NCI-H2107 treated with DMSO at 0.1 percent for 48 hours (cell line): ENCODE results near the gene KRTAP17-1.
"Not testable (repeated sequence)": the region's sequence is repeated elsewhere in the genome, so short reads cannot be mapped to it uniquely, and the experiment has no call there.

Source experiments
- DNase-seq: peaks from one replicate; lab custom pipeline; 2025; ENCODE audit not compliant: unreplicated experiment; lab: John Stamatoyannopoulos, UW

The KRTAP17-1 gene

DNA sequence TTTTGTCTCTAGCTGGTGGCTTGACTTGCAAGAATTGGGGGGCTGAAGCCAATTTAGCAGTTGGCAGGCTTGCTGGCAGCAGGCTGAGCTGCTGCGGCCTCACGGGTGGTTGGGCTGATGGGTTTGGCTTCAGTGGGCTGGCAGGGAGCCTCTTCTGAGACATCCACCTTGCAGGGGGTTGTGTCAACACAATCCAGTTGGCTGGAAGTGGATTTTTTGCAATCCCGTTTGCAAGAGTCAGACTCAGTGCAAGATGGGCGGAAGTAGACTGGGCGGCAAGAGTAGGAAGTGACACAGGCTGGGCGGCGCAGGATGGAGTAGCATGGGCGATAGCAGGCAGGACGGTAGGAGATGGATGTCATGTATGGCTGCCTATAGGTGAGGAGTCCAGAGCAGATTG lies 7.9 kb downstream of the KRTAP17-1 start:
- no peak for DNase-seq

DNA sequence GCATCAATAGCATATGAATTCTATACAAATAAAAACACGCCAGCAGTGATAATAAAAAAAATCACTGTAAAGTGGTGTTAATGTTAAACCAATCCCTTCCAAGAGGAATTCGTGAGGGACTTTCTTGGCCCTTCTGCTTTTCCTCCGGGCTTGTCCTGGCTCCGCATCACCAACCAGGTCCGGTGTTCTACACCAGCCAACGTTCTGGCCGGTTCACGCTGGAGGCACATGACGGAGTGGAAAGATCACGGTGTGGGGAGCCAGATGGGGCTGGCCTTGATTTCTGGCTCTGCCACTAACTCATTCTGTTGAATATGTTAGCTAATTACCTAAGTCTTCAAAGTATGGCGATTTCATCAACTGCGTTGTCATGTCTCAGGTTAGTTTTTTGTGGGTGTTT lies 11.4 kb downstream of the KRTAP17-1 start:
- DNase-seq, result no peak

DNA sequence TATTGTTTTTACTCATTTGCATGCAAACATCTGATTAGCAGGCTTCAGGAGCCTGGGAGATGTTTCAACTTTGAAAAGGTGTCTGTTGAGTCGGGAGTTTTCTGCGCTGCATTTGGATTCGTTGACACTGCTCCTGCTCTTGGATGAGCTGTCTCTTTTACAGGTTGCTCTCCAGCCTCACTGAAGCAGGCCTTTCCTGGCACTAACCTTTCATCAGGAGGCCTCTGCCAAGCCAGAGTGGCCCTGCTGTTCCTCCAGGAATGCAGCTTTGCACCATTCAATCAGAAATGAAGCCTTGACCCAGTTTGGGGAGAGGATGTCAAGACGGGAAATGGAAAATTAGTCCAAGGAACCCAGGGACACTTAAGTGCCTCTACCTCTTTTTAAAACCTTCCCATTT lies 12.5 kb downstream of the KRTAP17-1 start:
- no peak for DNase-seq

DNA sequence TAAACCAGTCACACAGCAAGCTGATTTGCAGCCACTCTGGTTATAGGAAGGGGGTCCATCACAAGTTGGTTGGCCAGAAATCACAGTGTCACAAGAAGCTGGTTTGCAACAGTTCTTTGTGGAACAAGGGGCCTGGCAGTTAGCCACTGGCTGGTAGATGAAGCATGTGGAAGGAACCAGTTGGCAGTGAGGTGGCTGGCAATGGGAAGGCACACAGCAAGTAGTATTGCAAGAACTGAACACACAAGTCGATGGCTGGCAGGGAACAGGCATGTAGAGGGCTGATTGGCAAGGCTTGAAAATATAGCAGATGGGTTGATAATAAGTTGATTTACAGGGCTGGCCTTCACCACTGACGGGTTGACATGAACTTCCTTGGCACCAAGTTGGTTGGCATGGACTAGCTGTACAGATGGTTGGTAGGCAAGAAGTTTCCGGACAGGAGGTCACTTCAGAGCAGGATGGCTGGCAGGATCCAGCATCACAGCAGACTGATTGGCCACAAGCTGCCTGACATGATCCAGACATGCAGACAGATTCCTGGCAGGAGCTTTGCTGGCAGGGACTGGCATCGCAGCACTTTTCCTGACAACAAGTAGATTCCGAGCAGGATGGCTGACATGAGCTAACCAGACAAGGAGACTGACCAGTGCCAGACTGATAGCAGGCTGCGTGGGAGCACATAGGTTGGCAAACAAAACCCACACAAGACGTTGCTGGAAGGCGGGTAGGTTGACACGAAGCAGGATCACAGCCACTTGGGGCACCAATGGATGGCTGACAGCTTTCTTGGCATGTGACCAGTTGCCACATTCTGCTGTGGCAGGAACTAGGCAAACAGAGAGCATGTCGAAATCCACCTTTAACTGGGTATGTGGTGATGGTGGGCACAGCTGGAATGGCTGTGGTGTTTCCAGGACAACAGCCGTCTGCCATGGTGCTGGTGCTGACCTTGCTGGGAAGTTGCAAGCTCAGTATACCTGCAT lies 13.3 kb downstream of the KRTAP17-1 start, which contains the start of gene KRTAP29-1:
Gene KRTAP29-1, minus strand, starts transcription at position 936 of the 986 bp plus-strand sequence. Its CDS starts 0 bp downstream, at position 936.
- no peak for DNase-seq

DNA sequence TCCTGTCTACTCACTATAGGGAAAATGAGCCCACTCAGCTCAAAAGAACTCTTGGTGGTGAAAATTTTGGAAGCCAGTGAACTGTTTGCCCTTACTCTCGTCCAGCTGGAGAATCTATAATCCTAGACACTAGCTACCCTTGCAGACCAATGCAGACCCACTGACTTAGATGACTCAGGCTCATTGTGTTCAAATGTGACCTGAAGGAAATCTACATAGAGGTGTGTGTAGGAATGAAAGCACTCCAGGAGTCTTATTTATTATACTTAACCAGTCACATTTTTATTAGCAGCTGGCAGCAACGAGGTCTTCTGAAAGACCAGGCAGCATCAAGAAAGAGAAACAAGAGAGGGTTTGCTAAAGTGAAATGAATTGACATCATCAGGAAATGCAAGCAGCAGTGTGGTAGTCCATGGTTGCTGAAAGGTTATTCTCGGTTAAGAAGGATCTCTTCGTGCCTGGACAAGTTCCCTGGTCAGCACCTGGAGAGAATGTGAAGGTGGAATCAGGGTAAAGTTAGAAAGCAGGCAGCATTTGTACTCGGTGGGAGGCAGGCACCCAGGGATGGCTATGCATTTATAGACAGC lies 14.2 kb downstream of the KRTAP17-1 start:
- no peak for DNase-seq

DNA sequence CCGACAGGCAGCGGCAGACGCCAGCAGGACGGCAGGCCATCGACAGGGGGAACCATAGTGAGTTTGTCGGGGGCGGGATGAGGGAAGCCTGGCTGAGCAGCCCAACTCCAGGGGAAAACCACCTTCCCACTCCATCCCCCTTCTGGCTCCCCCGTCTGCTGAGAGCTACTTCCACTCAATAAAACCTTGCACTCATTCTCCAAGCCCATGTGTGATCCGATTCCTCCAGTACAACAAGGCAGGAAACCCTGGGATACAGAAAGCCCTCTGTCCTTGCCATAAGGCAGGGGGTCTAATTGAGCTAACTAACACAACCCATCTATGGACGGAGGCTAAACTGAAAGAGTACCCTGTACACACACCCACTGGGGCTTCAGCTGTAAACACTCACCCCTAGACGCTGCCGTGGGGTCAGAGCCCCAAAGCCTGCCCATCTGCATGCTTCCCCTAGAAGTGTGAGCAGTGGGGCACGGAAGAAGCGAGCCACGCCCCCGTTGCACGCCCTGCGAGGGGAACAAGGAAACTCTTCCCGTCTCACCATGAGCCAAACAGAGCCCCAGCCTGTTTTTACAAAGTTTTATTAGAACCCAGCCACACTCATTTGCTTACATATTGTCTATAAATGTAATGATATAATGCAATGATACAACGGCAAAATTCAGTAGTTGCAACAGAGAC lies 16.9 kb downstream of the KRTAP17-1 start:
- DNase-seq, result no peak

DNA sequence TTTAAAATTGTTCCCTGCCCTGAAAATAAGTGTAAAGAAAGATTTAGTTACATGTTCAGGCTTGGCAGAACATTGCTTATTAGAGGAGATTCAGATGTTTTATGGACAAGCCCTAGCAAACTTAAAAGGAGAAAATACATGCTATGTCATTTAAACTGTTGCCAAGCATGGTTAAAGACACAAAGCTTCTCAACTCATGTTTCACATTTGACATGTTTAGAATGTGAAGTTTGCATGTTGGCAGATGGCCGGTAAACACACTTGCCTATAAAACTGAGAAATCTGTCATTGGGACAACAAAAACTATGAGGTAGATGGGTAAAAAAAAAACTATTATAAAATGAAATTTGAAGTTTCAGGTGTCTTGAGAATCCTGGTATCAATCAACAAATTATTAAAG lies 18.7 kb downstream of the KRTAP17-1 start:
- DNase-seq, result no peak

DNA sequence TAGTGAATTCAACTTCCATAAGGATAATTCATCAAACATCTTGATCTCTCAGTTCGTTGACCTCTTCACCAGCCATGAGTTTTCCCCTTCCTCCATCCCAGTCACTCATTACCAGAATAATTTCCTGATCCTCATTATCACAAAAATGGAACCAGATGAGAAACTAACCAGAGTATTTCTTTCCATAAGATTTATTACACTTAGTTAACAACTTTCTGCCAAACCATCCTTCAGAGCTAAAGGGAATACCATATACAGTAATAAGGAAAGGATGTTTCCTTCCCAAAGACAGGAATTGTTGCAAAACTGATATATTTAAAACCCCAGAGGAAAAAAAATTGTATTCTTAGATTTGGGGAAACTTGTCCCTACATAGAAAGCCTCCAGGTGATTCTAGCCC lies 21.5 kb downstream of the KRTAP17-1 start:
- DNase-seq, result no peak

DNA sequence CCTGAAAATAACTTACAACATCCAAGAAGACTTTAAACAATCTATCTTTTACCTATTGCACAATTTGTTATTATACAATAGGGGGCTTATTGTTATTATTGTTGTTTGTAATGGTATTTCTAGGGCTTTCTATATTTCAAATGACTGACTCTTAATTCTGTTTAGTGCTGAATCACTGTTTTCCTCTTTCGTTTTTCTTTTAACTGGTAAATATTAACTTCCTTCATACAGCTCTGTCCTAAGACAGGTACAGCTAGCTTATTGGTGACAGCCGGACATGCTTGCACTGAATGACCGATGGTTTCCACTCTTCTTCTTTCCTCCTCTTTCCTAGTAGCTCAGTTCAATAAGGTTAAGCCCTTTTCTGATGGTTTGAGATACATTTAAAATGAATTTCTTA lies 28.5 kb downstream of the KRTAP17-1 start:
- DNase-seq, result no peak

DNA sequence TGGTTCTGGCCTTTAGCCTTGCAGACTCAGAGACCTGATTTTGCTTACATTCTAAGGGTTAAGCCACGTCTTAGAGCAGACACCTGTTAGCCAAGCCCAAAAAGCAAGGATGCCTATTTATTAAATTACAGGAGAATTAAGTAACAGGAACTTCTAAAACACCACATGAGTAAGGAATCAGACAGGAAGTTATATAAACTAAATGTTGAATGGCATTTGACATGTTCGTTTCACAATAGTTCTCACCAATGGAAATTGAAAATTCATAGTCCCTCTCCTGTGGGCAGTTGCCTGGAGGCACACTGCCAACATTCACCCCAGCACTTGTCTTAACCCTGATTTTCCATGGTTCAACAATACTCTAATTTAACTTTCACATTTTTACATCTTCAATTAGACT lies 31.0 kb downstream of the KRTAP17-1 start:
- DNase-seq, result no peak

DNA sequence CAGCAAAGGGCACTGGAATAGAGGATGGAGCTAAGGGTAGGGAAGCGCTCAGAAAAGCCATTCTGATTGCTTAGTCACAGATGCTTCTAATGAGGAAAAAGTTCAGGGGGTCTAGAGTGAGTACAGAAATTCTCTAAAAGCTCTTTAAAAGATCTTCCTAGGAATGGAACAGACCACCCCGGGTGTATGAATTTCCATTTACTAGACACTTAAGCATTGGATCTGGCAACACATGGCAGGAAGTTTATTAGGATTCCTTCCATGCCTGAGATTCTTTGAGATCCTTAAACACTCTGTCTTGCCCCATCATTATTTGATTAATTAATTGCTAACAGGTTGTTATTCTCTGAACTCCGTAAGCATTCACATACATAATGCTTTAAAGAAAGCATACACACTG lies 31.5 kb downstream of the KRTAP17-1 start:
- no peak for DNase-seq

DNA sequence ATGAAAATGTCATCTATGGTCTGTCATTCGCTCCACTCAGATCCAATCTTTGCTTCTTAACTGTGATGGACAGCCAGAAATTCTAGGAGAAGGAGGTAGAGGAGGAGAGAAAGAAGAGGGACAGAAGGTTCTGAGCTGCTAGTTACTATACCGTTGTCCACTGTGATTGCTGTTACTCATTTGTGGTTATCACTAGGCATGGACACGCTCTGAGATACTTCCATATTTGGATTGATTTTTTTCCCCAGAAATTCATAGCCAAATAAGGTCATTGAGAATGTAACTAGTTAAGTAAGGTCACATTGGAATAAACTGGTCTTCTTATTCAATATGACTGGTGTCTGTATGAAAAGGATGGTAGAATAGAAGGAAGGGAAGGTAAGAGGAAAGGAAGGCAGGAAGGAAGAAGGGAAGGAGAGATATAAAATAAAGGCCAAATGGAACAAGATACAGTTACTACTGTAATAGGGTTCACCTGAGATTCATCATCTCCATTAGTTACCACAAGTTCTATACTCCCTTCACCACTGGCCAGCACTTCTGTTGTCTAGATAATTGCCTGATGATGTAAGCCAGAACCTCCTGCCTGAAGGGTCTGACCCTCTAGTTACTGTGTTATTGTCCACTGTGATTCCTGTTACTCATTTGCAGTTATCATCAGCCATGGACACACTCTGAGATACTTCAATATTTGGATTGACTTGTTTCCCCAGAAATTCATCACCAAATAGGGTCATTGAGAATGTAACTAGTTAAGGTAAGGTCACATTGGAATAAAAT lies 37.1 kb downstream of the KRTAP17-1 start:
- no peak for DNase-seq

DNA sequence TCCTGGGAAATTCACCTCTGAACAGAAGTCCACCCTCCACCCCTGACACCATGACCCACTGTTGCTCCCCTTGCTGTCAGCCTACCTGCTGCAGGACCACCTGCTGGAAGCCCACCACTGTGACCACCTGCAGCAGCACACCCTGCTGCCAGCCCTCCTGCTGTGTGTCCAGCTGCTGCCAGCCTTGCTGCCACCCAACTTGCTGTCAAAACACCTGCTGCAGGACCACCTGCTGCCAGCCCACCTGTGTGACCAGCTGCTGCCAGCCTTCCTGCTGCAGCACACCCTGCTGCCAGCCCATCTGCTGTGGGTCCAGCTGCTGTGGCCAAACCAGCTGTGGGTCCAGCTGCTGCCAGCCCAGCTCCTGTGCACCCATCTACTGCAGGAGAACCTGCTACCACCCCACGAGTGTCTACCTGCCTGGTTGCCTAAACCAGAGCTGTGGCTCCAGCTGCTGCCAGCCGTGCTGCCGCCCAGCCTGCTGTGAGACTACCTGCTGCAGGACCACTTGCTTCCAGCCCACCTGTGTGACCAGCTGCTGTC lies 39.8 kb downstream of the KRTAP17-1 start, which contains the start of gene KRTAP9-7:
Gene KRTAP9-7, plus strand, starts transcription at position 51 of the 543 bp plus-strand sequence. Its CDS starts 0 bp downstream, at position 51.
- not testable (repeated sequence) for DNase-seq

DNA sequence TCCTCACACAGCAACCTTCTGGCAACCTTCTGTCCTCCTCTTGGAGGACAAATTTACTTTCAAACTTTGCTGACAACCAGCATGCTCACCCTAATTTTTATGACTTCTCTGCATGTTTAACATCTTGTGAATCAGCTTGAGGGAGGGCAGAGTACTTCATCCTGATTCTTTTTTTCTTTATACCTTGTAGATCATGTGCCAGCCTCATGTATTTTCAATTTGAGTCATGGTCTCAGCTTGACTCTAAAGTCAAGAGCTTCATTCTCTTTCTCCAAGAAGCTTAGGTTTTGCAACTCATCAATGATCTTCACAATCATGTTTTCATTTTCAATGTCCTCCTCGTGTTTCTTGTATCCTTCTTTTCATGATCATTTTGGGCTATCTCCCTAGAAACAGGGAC lies 43.7 kb downstream of the KRTAP17-1 start:
- DNase-seq, result no peak

DNA sequence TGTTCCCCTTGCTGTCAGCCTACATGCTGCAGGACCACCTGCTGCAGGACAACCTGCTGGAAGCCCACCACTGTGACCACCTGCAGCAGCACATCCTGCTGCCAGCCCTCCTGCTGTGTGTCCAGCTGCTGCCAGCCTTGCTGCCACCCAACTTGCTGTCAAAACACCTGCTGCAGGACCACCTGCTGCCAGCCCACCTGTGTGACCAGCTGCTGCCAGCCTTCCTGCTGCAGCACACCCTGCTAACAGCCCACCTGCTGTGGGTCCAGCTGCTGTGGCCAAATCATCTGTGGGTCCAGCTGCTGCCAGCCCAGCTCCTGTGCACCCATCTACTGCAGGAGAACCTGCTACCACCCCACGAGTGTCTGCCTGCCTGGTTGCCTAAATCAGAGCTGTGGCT lies 44.2 kb downstream of the KRTAP17-1 start:
- DNase-seq, result not testable (repeated sequence)

DNA sequence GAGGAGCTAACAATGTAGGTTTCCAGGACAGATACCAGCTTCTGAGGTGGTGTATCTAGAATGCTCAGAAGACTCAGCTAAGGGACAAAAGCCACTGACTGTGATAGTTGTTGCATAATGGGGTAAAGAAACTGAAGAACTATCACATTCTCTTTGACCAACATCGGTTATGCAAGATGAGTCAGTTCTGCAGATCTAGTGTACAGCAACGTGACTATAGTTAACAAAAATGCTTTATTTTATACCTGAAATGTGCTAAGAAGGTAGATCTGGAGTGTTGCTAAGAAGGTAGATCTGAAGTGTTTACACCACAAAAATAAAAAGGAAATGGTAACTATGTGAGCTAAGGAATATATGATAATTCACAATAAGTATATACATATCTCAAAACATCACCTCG lies 47.8 kb downstream of the KRTAP17-1 start:
- no peak for DNase-seq

DNA sequence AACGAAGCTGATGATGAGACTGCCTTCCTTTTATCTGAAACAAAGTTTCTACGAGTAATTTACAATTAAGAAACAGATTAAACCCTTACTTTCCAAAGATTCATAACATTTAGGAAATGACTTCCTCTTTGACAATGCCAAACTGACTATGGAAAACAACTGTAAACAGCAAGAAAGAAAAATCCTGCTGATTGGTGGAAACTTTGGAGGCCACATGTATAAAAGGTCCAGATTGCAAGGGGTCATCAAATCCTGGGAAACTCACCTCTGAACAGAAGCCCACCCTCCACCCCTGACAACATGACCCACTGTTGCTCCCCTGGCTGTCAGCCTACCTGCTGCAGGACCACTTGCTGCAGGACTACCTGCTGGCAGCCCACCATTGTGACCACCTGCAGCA lies 50.4 kb downstream of the KRTAP17-1 start, which contains the start of gene KRTAP9-6:
Gene KRTAP9-6, plus strand, starts transcription at position 301 of the 400 bp plus-strand sequence. Its CDS starts 0 bp downstream, at position 301.
- no peak for DNase-seq
